HG03097 (cell line): ENCODE data around the gene IL4R.
"Not testable (repeated sequence)": the region's sequence is repeated elsewhere in the genome, so short reads cannot be mapped to it uniquely, and the experiment has no call there.

Experiments used
- ATAC-seq: cut with Tn5 transposase; IDR thresholded peaks from one replicate; pipeline ENCODE4 v1.9.1; 2021; ENCODE audit not compliant: unreplicated experiment, low FRiP score

The IL4R gene

GRCh38 chr16:27287887-27288286 is 25.9 kb upstream of the IL4R start:
- ATAC-seq = no peak

- ATAC-seq = not testable (repeated sequence)
These were observed 25.5 kb upstream of the IL4R start for GRCh38 chr16:27288313-27288712.

- ATAC-seq = no peak
These were observed 24.1 kb upstream of the IL4R start for GRCh38 chr16:27289669-27290068.

- no peak for ATAC-seq
These were observed 23.2 kb upstream of the IL4R start for GRCh38 chr16:27290562-27290961.

GRCh38 chr16:27291106-27291505 is 22.7 kb upstream of the IL4R start:
- ATAC-seq = no peak

GRCh38 chr16:27291722-27292240 is 22.0 kb upstream of the IL4R start:
- no peak for ATAC-seq

GRCh38 chr16:27293343-27293742 is 20.4 kb upstream of the IL4R start:
- ATAC-seq = no peak

GRCh38 chr16:27298132-27298531 is 15.6 kb upstream of the IL4R start:
- no peak for ATAC-seq

- no peak for ATAC-seq
These were observed 12.4 kb upstream of the IL4R start for GRCh38 chr16:27301236-27301861.

GRCh38 chr16:27302126-27302525 is 11.6 kb upstream of the IL4R start:
- ATAC-seq = no peak

GRCh38 chr16:27303256-27304100 is 10.3 kb upstream of the IL4R start:
- ATAC-seq = no peak

- no peak for ATAC-seq
These were observed 9.7 kb upstream of the IL4R start for GRCh38 chr16:27304102-27304501.

- no peak for ATAC-seq
These were observed 8.7 kb upstream of the IL4R start for GRCh38 chr16:27304881-27305745.

GRCh38 chr16:27305839-27306442 is 7.8 kb upstream of the IL4R start:
- ATAC-seq = no peak

GRCh38 chr16:27308792-27309191 is 5.0 kb upstream of the IL4R start:
- no peak for ATAC-seq

GRCh38 chr16:27310576-27311447 is 3.0 kb upstream of the IL4R start:
- ATAC-seq = no peak

- ATAC-seq = no peak
These were observed 2.3 kb upstream of the IL4R start for GRCh38 chr16:27311448-27311830.

- no peak for ATAC-seq
These were observed 1.9 kb upstream of the IL4R start for GRCh38 chr16:27311897-27312303.

GRCh38 chr16:27312580-27313421 is 973 bp upstream of the IL4R start:
- no peak for ATAC-seq
